Ureter (tissue), 1 donor: ENCODE data around the gene DNAI7. TPM values are rescaled to one million over a fixed set of nuclear protein-coding genes. Genes with fewer than 3 reads are reported as not detected.

Source experiments
- DNase-seq: peaks from one replicate; pipeline ENCODE4 v3.0.0-alpha.2; 2020; ENCODE audit warnings: low spot score
- total RNA-seq: library from RNA; stranded (reverse); gene quantifications from one replicate; pipeline ENCODE4 v1.2.4, GENCODE V29; 2023
- donor health status: DM: yes; HTN: yes; CAD: no.

Gene DNAI7
- 1.5 TPM for total RNA-seq

- peak; percentile 97 for DNase-seq
Observed at GRCh38 chr12:25195056-25195971, at the start of gene DNAI7, which contains the start of gene ETFRF1. DNAI7 (minus strand) TSS chr12:25195160; CDS start chr12:25195078, 82 bp downstream. ETFRF1 (plus strand) TSS chr12:25195237; CDS start chr12:25203957, 8,720 bp downstream.

- no peak for DNase-seq
Observed at GRCh38 chr12:25243680-25243990, 48.7 kb upstream of the DNAI7 start.

- no peak for DNase-seq
Observed at GRCh38 chr12:25242981-25243679, 48.2 kb upstream of the DNAI7 start.

GRCh38 chr12:25241167-25242020 is 46.4 kb upstream of the DNAI7 start:
- no peak for DNase-seq

- no peak for DNase-seq
Observed at GRCh38 chr12:25236626-25237025, 41.7 kb upstream of the DNAI7 start.

- no peak for DNase-seq
Observed at GRCh38 chr12:25236190-25236589, 41.2 kb upstream of the DNAI7 start.

GRCh38 chr12:25213338-25213737 is 18.4 kb upstream of the DNAI7 start:
- DNase-seq, result no peak

- DNase-seq, result no peak
Observed at GRCh38 chr12:25208554-25208953, 13.6 kb upstream of the DNAI7 start.

GRCh38 chr12:25207846-25208245 is 12.9 kb upstream of the DNAI7 start:
- DNase-seq, result no peak

- no peak for DNase-seq
Observed at GRCh38 chr12:25207411-25207810, 12.5 kb upstream of the DNAI7 start.

- no peak for DNase-seq
Observed at GRCh38 chr12:25202137-25202536, 7.2 kb upstream of the DNAI7 start.

GRCh38 chr12:25200703-25201102 is 5.7 kb upstream of the DNAI7 start:
- DNase-seq, result no peak

GRCh38 chr12:25197608-25198007 is 2.6 kb upstream of the DNAI7 start:
- no peak for DNase-seq

GRCh38 chr12:25194722-25195055 is 271 bp downstream of the DNAI7 start:
- DNase-seq, result no peak

- DNase-seq, result no peak
Observed at GRCh38 chr12:25194214-25194613, 746 bp downstream of the DNAI7 start.

GRCh38 chr12:25190793-25191192 is 4.2 kb downstream of the DNAI7 start:
- no peak for DNase-seq

- no peak for DNase-seq
Observed at GRCh38 chr12:25189656-25190055, 5.3 kb downstream of the DNAI7 start.

GRCh38 chr12:25187781-25188180 is 7.2 kb downstream of the DNAI7 start:
- no peak for DNase-seq

GRCh38 chr12:25186788-25187402 is 8.1 kb downstream of the DNAI7 start:
- DNase-seq, result no peak

GRCh38 chr12:25186038-25186787 is 8.7 kb downstream of the DNAI7 start:
- DNase-seq, result no peak

GRCh38 chr12:25184132-25184531 is 10.8 kb downstream of the DNAI7 start:
- no peak for DNase-seq
